ENCODE measurements around the gene AZGP1.
"Not testable (repeated sequence)": the region's sequence is repeated elsewhere in the genome, so short reads cannot be mapped to it uniquely, and the experiment has no call there.

AZGP1 gene

GRCh38 chr7:99975782-99976521 is at the start of gene AZGP1:
TSS of gene AZGP1 (minus strand) at chr7:99976031. CDS start at chr7:99976020, 11 bp downstream.
- no peak for DNase-seq (ENCODE audit: low read depth in 1 of 2, low spot score in 1 of 2)

GRCh38 chr7:100024020-100024619 is 48.3 kb upstream of the AZGP1 start:
- DNase-seq (ENCODE audit: low read depth in 1 of 2, low spot score in 1 of 2) = no peak

- DNase-seq (ENCODE audit: low read depth in 1 of 2, low spot score in 1 of 2) = no peak
Measured at GRCh38 chr7:100023526-100023925, 47.7 kb upstream of the AZGP1 start.

GRCh38 chr7:100022621-100023020 is 46.8 kb upstream of the AZGP1 start:
- DNase-seq (ENCODE audit: low read depth in 1 of 2, low spot score in 1 of 2) = no peak

GRCh38 chr7:100021297-100021696 is 45.5 kb upstream of the AZGP1 start:
- DNase-seq (ENCODE audit: low read depth in 1 of 2, low spot score in 1 of 2) = no peak

- no peak for DNase-seq (ENCODE audit: low read depth in 1 of 2, low spot score in 1 of 2)
Measured at GRCh38 chr7:100019908-100020307, 44.1 kb upstream of the AZGP1 start.

- no peak for DNase-seq (ENCODE audit: low read depth in 1 of 2, low spot score in 1 of 2)
Measured at GRCh38 chr7:100017875-100018274, 42.0 kb upstream of the AZGP1 start.

GRCh38 chr7:100017300-100017699 is 41.5 kb upstream of the AZGP1 start:
- DNase-seq (ENCODE audit: low read depth in 1 of 2, low spot score in 1 of 2) = no peak

- DNase-seq (ENCODE audit: low read depth in 1 of 2, low spot score in 1 of 2) = no peak
Measured at GRCh38 chr7:100016215-100016901, 40.5 kb upstream of the AZGP1 start.

GRCh38 chr7:100015232-100016214 is 39.7 kb upstream of the AZGP1 start, which contains the start of gene ZKSCAN1:
TSS of gene ZKSCAN1 (plus strand) at chr7:100015596. CDS start at chr7:100023507, 7,911 bp downstream.
- DNase-seq (ENCODE audit: low read depth in 1 of 2, low spot score in 1 of 2) = peak; percentile 61 to 69

- DNase-seq (ENCODE audit: low read depth in 1 of 2, low spot score in 1 of 2) = no peak
Measured at GRCh38 chr7:100013328-100013676, 37.5 kb upstream of the AZGP1 start.

- not testable (repeated sequence) for DNase-seq (ENCODE audit: low read depth in 1 of 2, low spot score in 1 of 2)
Measured at GRCh38 chr7:100012385-100013327, 36.8 kb upstream of the AZGP1 start.

- no peak for DNase-seq (ENCODE audit: low read depth in 1 of 2, low spot score in 1 of 2)
Measured at GRCh38 chr7:100011516-100011915, 35.7 kb upstream of the AZGP1 start.

GRCh38 chr7:100010901-100011300 is 35.1 kb upstream of the AZGP1 start:
- no peak for DNase-seq (ENCODE audit: low read depth in 1 of 2, low spot score in 1 of 2)

- not testable (repeated sequence) for DNase-seq (ENCODE audit: low read depth in 1 of 2, low spot score in 1 of 2)
Measured at GRCh38 chr7:100009952-100010351, 34.1 kb upstream of the AZGP1 start.

GRCh38 chr7:100008525-100008924 is 32.7 kb upstream of the AZGP1 start:
- no peak for DNase-seq (ENCODE audit: low read depth in 1 of 2, low spot score in 1 of 2)

GRCh38 chr7:100007887-100008286 is 32.1 kb upstream of the AZGP1 start:
- no peak for DNase-seq (ENCODE audit: low read depth in 1 of 2, low spot score in 1 of 2)

- no peak for DNase-seq (ENCODE audit: low read depth in 1 of 2, low spot score in 1 of 2)
Measured at GRCh38 chr7:100003711-100004661, 28.2 kb upstream of the AZGP1 start.

GRCh38 chr7:100000239-100000638 is 24.4 kb upstream of the AZGP1 start:
- no peak for DNase-seq (ENCODE audit: low read depth in 1 of 2, low spot score in 1 of 2)

Data from stimulated activated CD4-positive, alpha-beta T cell treated with anti-CD3 and anti-CD28 coated beads, Interleukin-15, amount 100 ng/mL, for 1 hour (primary cell).